ENCODE data around the gene OPA1.
"Not testable (repeated sequence)": the region's sequence is repeated elsewhere in the genome, so short reads cannot be mapped to it uniquely, and the experiment has no call there.

- TF ChIP-seq ELK1 (IDR thresholded peaks at IDR 0.05; ENCODE audit: borderline replicate concordance, low read depth, low read length); CTCF (conservative IDR thresholded peaks at IDR 0.05; ENCODE audit: low read depth, low read length): not testable (repeated sequence)
Measured at GRCh38 chr3:193610516-193610915, 17.5 kb downstream of the OPA1 start.
